GM21390 (cell line): ENCODE results near the gene VLDLR.
"Not testable (repeated sequence)": the region's sequence is repeated elsewhere in the genome, so short reads cannot be mapped to it uniquely, and the experiment has no call there.

Experiments used
- ATAC-seq: cut with Tn5 transposase; IDR thresholded peaks from one replicate; pipeline ENCODE4 v1.9.1; 2021; ENCODE audit not compliant: unreplicated experiment

The VLDLR gene

DNA sequence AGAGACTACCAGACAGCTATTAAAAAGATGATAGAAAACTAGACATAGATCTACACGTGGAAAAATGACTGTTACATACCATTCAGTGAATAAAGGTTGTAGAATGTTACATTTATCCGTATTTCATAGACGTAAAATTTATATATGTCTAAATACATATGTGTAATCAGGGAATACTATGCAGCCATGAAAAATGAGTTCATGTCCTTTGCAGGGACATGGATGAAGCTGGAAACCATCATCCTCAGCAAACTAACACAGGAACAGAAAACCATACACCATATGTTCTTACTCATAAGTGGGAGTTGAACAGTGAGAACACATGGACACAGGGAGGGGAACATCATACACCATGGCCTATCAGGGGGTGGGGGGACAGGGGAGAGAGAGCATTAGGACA lies 85.7 kb downstream of the VLDLR start:
- not testable (repeated sequence) for ATAC-seq
